GM23248 (cell line): ENCODE measurements around the gene MINDY4. TPM values are rescaled to one million over a fixed set of nuclear protein-coding genes. Genes with fewer than 3 reads are reported as not detected.

ENCODE experiments used
- DNase-seq: peaks from one replicate; pipeline ENCODE4 v3.0.0-alpha.2; 2015
- H2AFZ ChIP-seq: fragments of 200-600 bp; sonication (generic); 2 replicates; pipeline ENCODE4 v1.6.1; 2016; ENCODE audit warnings: antibody characterized with exemption
- H3F3A ChIP-seq: fragments of 200-600 bp; sonication (generic); 2 replicates; pipeline ENCODE4 v1.6.1; 2016; ENCODE audit warnings: mild to moderate bottlenecking, antibody characterized with exemption, mixed run types; ENCODE audit not compliant: insufficient read depth
- H3K27ac ChIP-seq: fragments of 200-600 bp; sonication (generic); 2 replicates; pipeline ENCODE4 v1.5.1; 2016; ENCODE audit warnings: mild to moderate bottlenecking
- H3K27me3 ChIP-seq: fragments of 200-600 bp; sonication (generic); replicated peaks from 2 replicates; pipeline ENCODE4 v1.6.1; 2016; ENCODE audit warnings: mild to moderate bottlenecking; ENCODE audit not compliant: insufficient read depth
- H3K36me3 ChIP-seq: fragments of 200-600 bp; sonication (generic); 2 replicates; pipeline ENCODE4 v1.6.1; 2016; ENCODE audit warnings: low read depth, mild to moderate bottlenecking
- H3K4me1 ChIP-seq: fragments of 200-600 bp; sonication (generic); 2 replicates; pipeline ENCODE4 v1.6.1; 2016; ENCODE audit warnings: mild to moderate bottlenecking; ENCODE audit not compliant: insufficient read depth
- H3K4me2 ChIP-seq: fragments of 200-600 bp; sonication (generic); one replicate; pipeline ENCODE4 v1.6.1; 2016; ENCODE audit warnings: mild to moderate bottlenecking; ENCODE audit not compliant: unreplicated experiment
- H3K4me3 ChIP-seq: fragments of 200-600 bp; sonication (generic); 2 replicates; pipeline ENCODE4 v1.5.1; 2016; ENCODE audit warnings: mild to moderate bottlenecking
- H3K79me2 ChIP-seq: fragments of 200-600 bp; sonication (generic); 2 replicates; pipeline ENCODE4 v1.6.1; 2016; ENCODE audit warnings: mild to moderate bottlenecking; ENCODE audit not compliant: insufficient read depth
- H3K9ac ChIP-seq: fragments of 200-600 bp; sonication (generic); 2 replicates; pipeline ENCODE4 v1.6.1; 2016; ENCODE audit warnings: mild to moderate bottlenecking
- H3K9me2 ChIP-seq: fragments of 200-600 bp; sonication (generic); 2 replicates; pipeline ENCODE4 v1.6.1; 2016; ENCODE audit warnings: mixed run types, mild to moderate bottlenecking, moderate library complexity; ENCODE audit not compliant: insufficient read depth
- H3K9me3 ChIP-seq: fragments of 200-600 bp; sonication (generic); one replicate; pipeline ENCODE4 v1.6.1; 2017; ENCODE audit warnings: low read depth
- H4K20me1 ChIP-seq: fragments of 200-600 bp; sonication (generic); 2 replicates; pipeline ENCODE4 v1.6.0; 2016; ENCODE audit not compliant: insufficient read depth
- EZH2 ChIP-seq: fragments of 200-600 bp; sonication (generic); IDR thresholded peaks from 2 replicates; pipeline ENCODE4 v1.6.1; 2018; ENCODE audit warnings: antibody characterized with exemption, mild to moderate bottlenecking; ENCODE audit not compliant: insufficient read depth, poor library complexity, severe bottlenecking
- EZH2phosphoT487 ChIP-seq: fragments of 200-600 bp; sonication (generic); IDR thresholded peaks from 2 replicates; pipeline ENCODE4 v1.6.1; 2018; ENCODE audit warnings: antibody characterized with exemption, moderate library complexity, mild to moderate bottlenecking, low read depth; ENCODE audit not compliant: insufficient read depth
- WGBS, 2 experiments: methylation state at CpG; one replicate each; pipeline ENCODE4 v1.1.6; 2015 to 2017; ENCODE audit warnings: low lambda C conversion rate in 2 of 2, low coverage in 1 of 2; ENCODE audit errors: missing lambda C conversion rate in 2 of 2; 5-methylcytosine and 5-hydroxymethylcytosine counted together
- in situ Hi-C: fragments of 300-500 bp; cut with MboI; formaldehyde crosslinking; loops from 2 replicates; pipeline ENCODE4 v1.15.0; 2020
- polyA plus RNA-seq: library from polyadenylated mRNA; unstranded; fragments of >200 nt; fragmentation: Nextera tagmentation; extraction: Ambion mirVana; gene quantifications from 2 replicates; pipeline ENCODE4 v1.2.1, GENCODE V29; 2016
- total RNA-seq: library from RNA; depleted of rRNA; stranded (reverse); fragments of >200 nt; shearing (Covaris generic); gene quantifications from 2 replicates; pipeline ENCODE4 v1.2.3, GENCODE V29; 2014

MINDY4 gene
- total and polyA plus RNA-seq, 2 experiments from 2014 or later: 2.5 to 3.5 TPM

GRCh38 chr7:30916767-30917166, 145.6 kb downstream of the MINDY4 start:
- Histone ChIP-seq H2AFZ (no peak overlapping the region), H3K9ac (no peak overlapping the region), H3K27ac (no peak overlapping the region), H4K20me1 (no peaks in the 10 kb centered on the region), H3K36me3 (no peaks in the 10 kb centered on the region), H3K9me3 (no peaks in the 10 kb centered on the region), H3K4me1 (peaks cover 26% of the 10 kb centered on the region), H3F3A (0 out of 2 replicates have a peak, but pooled peaks cover 8% of the 10 kb centered on the region), H3K4me2 (no peak overlapping the region), H3K4me3 (no peak overlapping the region), H3K9me2 (no peaks in the 10 kb centered on the region), H3K79me2 (no peaks in the 10 kb centered on the region), H3K27me3 (no peaks in the 10 kb centered on the region)
- WGBS, 2 experiments: 77 to 78% methylated on average over 6 to 7 of the region's 7 CpGs
- TF ChIP-seq EZH2 (no peak), EZH2phosphoT487 (no peak)
- in situ Hi-C loops: no loop called here
- DNase-seq: no peak

GRCh38 chr7:30917216-30917893, 146.1 kb downstream of the MINDY4 start:
- no peak overlapping the region for H3K27ac ChIP-seq
- in situ Hi-C loops: no loop called here
- no peaks in the 10 kb centered on the region for H4K20me1 ChIP-seq
- H3K9ac ChIP-seq: no peak overlapping the region
- DNase-seq: no peak
- no peaks in the 10 kb centered on the region for H3K9me3 ChIP-seq
- H3K4me3 ChIP-seq: no peak overlapping the region
- H3K79me2 ChIP-seq: no peaks in the 10 kb centered on the region
- TF ChIP-seq EZH2: no peak
- TF ChIP-seq EZH2phosphoT487: no peak
- H2AFZ ChIP-seq: no peak overlapping the region
- H3K27me3 ChIP-seq: no peaks in the 10 kb centered on the region
- no peak overlapping the region for H3K4me2 ChIP-seq
- 0 out of 2 replicates have a peak, but pooled peaks cover 8% of the 10 kb centered on the region for H3F3A ChIP-seq
- 88% methylated on average over 4 of the region's 4 CpGs for WGBS, 2 experiments
- no peaks in the 10 kb centered on the region for H3K36me3 ChIP-seq
- peaks cover 26% of the 10 kb centered on the region for H3K4me1 ChIP-seq
- H3K9me2 ChIP-seq: no peaks in the 10 kb centered on the region

GRCh38 chr7:30918676-30919075, 147.5 kb downstream of the MINDY4 start:
- no peak overlapping the region for H3K9ac ChIP-seq
- H3K4me2 ChIP-seq: no peak overlapping the region
- in situ Hi-C loops: no loop called here
- H3K27me3 ChIP-seq: no peaks in the 10 kb centered on the region
- H3K27ac ChIP-seq: no peak overlapping the region
- 97 to 99% methylated on average over 4 of the region's 4 CpGs for WGBS, 2 experiments
- H3K4me1 ChIP-seq: peaks cover 26% of the 10 kb centered on the region
- no peak overlapping the region for H3K4me3 ChIP-seq
- TF ChIP-seq EZH2phosphoT487 (no peak), EZH2 (no peak)
- no peak overlapping the region for H2AFZ ChIP-seq
- no peaks in the 10 kb centered on the region for H3K9me2 ChIP-seq
- DNase-seq: no peak
- no peaks in the 10 kb centered on the region for H3K9me3 ChIP-seq
- 0 out of 2 replicates have a peak, but pooled peaks cover 8% of the 10 kb centered on the region for H3F3A ChIP-seq
- H3K79me2 ChIP-seq: no peaks in the 10 kb centered on the region
- no peaks in the 10 kb centered on the region for H3K36me3 ChIP-seq
- H4K20me1 ChIP-seq: no peaks in the 10 kb centered on the region

GRCh38 chr7:30920021-30920583, 148.9 kb downstream of the MINDY4 start:
- WGBS, 2 experiments: 38 to 42% methylated on average over 11 of the region's 11 CpGs
- in situ Hi-C loops: no loop called here
- Histone ChIP-seq H3K4me2 (no peak overlapping the region), H3K4me1 (peaks cover 16% of the 10 kb centered on the region), H3K27ac (no peak overlapping the region), H3K36me3 (no peaks in the 10 kb centered on the region), H3K9me2 (no peaks in the 10 kb centered on the region), H3K4me3 (no peak overlapping the region), H3F3A (0 out of 2 replicates have a peak, but pooled peaks cover 3% of the 10 kb centered on the region), H4K20me1 (no peaks in the 10 kb centered on the region), H3K9ac (no peak overlapping the region), H2AFZ (no peak overlapping the region), H3K9me3 (no peaks in the 10 kb centered on the region), H3K27me3 (no peaks in the 10 kb centered on the region), H3K79me2 (no peaks in the 10 kb centered on the region)
- peak; percentile 61 for DNase-seq
- no peak for TF ChIP-seq EZH2
